ENCODE results near the gene RER1. TPM values are rescaled to one million over a fixed set of nuclear protein-coding genes. Genes with fewer than 3 reads are reported as not detected.

Gene RER1
- polyA plus RNA-seq, 4 donors: 103 to 139 (median 125) TPM

- no peak for DNase-seq (ENCODE audit: low read depth in 4 of 4, low spot score in 3 of 4)
Measured at GRCh38 chr1:2353551-2354438, 37.8 kb upstream of the RER1 start.

- no peak for DNase-seq (ENCODE audit: low read depth in 4 of 4, low spot score in 3 of 4)
Measured at GRCh38 chr1:2354511-2355372, 36.9 kb upstream of the RER1 start.

DNA sequence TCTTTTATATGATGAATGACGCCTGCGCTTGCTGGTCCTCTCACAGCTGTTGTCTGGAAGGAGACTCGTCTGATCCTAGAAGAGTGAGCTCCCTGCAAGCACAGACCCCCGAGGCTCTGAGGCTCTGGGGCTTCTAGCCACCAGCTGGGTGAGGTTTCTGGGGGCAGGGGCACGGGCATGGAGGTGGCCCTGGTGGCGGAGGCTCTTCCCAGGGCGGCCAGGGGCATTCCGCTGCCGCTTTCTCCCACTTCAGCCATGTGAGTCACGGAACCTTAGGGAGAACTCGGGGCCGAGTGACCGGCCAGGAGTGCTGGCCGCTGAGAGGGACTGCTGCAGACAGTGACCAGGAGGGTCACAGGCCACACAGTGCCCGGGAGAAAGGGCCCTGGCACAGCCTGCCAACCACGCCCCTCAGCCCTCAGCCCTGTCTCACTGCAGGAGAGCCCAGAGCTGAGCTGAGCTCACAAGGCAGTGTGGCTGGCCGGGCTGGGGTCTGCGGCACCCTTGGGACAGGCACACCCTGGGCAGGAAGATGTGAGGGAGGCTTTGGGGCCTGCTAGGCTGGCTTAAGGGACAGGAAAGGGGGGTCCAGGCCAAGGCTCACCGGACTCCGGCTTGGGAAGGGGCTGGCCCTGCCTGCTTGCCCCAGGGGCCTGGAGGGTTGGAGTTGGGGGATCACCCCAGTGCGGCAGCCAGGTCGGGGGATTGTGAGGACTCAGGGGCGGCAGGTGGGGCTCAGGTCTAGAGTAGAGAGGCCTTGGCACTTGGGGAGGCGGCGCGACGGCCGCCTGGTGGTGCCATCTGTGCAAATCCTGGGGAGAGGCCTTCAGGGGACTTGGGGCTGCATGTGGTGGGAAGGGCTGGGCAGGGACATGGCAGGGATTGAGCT, 36.0 kb upstream of the RER1 start:
- DNase-seq (ENCODE audit: low read depth in 4 of 4, low spot score in 3 of 4): no peak

- DNase-seq (ENCODE audit: low read depth in 4 of 4, low spot score in 3 of 4): no peak
Measured at GRCh38 chr1:2356401-2356800, 35.2 kb upstream of the RER1 start.

GRCh38 chr1:2356911-2357845, 34.5 kb upstream of the RER1 start:
- no peak for DNase-seq (ENCODE audit: low read depth in 4 of 4, low spot score in 3 of 4)

GRCh38 chr1:2358072-2358471, 33.6 kb upstream of the RER1 start:
- DNase-seq (ENCODE audit: low read depth in 4 of 4, low spot score in 3 of 4): no peak

GRCh38 chr1:2358651-2359640, 32.7 kb upstream of the RER1 start:
- no peak for DNase-seq (ENCODE audit: low read depth in 4 of 4, low spot score in 3 of 4)

- DNase-seq (ENCODE audit: low read depth in 4 of 4, low spot score in 3 of 4): no peak
Measured at GRCh38 chr1:2360588-2361364, 30.9 kb upstream of the RER1 start.

- DNase-seq (ENCODE audit: low read depth in 4 of 4, low spot score in 3 of 4): no peak
Measured at GRCh38 chr1:2363847-2364513, 27.7 kb upstream of the RER1 start.

DNA sequence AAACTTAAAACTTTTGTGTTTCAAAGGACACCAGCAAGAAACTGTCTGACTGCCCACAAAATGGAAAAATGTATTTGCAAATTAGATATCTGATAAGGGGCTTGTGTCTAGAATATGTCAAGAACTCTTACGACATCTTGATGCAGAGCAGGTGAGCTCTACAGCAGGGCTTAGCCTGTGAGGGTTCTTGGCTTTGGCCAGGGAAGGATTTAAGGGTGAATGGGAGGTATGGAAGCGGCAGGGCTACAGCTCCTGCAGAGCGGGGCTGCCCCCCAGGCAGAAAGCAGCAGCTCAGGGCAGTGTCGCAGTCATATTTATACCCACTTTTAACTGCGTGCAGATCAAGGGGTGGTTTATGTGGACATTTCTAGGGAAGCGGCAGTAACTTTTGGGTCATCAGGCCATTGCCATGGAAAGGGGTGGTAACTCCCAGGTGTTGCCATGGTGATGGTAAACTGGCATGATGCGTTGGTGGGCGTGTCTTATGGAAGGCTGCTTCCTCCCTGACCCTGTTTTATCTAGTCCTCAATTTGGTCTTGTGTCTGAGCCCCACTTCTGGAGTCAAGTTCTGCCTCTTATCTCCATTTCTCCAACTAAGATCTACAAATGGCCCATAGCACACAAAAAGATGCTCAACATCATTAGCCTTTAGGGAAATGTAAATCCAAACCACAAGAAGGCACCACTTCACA, 23.4 kb upstream of the RER1 start:
- DNase-seq (ENCODE audit: low read depth in 4 of 4, low spot score in 3 of 4): no peak

DNA sequence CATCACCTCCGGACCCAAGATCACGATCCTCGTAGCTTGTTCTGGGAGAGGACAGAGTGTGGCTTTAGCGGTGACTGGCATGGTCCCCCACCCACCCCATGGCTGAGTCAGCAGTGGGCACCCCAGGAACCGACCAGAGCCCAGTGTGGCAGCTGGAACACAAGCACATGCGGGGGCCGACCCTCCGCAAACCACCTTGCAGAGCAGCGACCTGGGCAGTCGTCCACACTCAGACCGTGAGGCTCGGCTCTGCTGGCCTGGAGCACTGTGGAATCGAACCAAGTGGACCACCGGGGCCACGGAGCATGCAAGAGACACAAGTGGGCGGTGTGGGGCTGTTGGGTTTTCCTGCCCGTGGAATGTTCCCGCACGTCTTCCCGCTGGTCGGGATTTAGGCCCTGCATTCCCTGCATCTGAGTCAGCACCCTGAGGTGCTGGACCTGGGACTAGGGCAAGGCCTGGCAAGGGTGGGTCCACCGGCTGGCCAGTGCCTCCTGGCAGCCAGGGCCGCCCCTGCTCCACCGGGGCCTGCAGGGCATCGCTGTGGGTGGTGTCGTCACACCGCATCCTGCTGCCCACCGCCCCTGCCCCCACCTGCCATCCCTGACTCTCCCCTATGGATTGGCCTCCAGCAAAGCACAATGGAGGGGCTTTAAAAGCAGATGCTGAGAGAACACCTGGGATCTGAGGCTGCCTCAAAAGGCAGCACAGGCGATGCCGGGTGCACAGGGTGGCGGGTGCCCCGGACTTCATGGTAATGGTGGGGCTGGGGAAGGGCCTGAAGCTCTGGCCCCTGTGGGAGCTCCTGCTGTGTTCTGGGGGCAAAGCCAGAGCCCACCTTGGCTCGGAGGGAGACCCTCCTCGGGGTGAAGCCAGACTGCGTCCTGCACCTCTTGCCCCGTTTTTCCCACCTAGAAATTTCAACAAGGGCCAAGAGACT, 18.8 kb upstream of the RER1 start:
- DNase-seq (ENCODE audit: low read depth in 4 of 4, low spot score in 3 of 4): no peak

DNA sequence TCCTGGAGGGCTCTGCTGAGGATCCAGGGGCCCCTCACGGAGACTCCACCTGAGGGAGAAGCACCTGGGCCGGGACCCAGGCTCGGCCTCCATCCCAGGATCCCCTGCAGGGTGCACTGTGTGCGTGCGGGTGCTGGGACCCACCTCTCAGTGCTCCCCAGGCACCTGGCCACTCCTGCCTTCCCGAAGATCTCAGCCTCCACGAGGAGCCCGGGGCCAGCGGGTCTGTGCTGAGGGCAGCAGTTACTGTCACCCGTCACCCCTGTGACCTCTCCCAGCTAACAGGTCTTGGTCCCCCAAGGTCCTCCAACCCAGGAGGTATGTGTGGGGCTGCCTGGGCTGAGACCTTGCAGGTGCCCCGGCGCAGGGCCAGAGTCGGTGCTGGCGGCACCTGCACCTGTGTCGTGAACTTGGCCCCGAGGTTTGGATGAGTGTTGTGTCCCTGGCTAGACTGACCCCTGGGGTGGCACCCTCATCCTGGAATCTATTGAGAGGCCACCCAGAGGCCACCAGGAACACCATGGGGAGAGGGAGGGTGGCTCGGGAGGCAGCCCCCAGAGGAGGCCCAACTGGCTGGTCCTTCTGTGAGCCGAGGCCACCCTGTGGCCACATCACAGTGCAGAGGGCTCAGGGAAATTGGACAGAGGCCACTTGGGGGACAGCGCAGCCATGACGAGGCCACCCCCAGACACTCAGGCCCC, 17.9 kb upstream of the RER1 start:
- DNase-seq (ENCODE audit: low read depth in 4 of 4, low spot score in 3 of 4): no peak

GRCh38 chr1:2374252-2375155, 17.1 kb upstream of the RER1 start:
- no peak for DNase-seq (ENCODE audit: low read depth in 4 of 4, low spot score in 3 of 4)
